ENCODE measurements around the gene ZNF774.

DNA sequence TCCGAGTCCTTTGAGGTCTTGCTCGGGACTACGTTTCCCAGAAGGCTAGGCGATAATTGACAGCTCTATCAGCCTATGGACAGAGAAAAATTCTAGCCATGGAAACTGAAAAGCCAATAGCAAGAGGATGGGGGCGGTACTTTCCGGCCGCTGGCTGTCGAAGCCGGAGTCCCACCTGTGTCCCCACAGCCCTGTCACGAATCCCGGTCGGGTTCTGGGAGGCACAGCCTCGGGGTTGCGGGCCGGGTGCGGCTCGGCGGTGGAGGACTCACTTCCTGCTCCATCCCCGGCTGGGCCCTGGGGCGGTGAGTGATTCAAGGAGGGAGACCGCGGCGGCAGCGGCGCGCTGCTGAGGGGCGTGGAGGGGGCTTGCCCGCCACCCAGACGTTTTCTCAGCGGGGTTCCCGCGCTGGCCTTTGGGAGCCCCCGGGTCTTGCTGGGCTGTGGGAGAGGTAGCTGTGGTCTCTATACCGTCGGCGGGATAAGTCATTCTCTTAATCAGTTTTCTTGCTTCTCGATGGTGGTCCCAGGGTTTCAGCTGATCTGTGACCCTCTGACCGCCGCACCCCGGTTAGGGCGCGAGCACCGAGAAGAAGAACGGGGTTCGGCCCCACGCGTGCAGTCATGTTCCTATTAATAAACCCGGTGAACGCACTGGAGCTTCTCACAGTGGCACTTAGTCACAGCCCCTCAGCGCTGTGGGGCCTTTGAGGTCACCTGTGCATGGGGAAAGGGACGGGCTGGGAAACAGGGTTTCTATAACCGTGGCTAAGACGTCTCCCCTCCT is at the start of gene ZNF774:
- TF ChIP-seq, protein P1, sequence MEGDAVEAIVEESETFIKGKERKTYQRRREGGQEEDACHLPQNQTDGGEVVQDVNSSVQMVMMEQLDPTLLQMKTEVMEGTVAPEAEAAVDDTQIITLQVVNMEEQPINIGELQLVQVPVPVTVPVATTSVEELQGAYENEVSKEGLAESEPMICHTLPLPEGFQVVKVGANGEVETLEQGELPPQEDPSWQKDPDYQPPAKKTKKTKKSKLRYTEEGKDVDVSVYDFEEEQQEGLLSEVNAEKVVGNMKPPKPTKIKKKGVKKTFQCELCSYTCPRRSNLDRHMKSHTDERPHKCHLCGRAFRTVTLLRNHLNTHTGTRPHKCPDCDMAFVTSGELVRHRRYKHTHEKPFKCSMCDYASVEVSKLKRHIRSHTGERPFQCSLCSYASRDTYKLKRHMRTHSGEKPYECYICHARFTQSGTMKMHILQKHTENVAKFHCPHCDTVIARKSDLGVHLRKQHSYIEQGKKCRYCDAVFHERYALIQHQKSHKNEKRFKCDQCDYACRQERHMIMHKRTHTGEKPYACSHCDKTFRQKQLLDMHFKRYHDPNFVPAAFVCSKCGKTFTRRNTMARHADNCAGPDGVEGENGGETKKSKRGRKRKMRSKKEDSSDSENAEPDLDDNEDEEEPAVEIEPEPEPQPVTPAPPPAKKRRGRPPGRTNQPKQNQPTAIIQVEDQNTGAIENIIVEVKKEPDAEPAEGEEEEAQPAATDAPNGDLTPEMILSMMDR (IDR thresholded peaks at IDR 0.05), result peak in 1 of 4 experiments; percentile 7
- TF ChIP-seq POLR2A (IDR thresholded peaks at IDR 0.05) (peak; percentile 91), POLR2AphosphoS5 (IDR thresholded peaks at IDR 0.05) (peak; percentile 92)
